H9 (cell line): ENCODE data around the gene MED13L. TPM values are rescaled to one million over a fixed set of nuclear protein-coding genes. Genes with fewer than 3 reads are reported as not detected.

ENCODE experiments used
- DNase-seq: peaks from one replicate; pipeline ENCODE4 v3.0.0-alpha.2; 2017
- H2AFZ ChIP-seq: one replicate; pipeline ENCODE4 v1.6.1; 2013; ENCODE audit warnings: mild to moderate bottlenecking, low read length, control low read depth, moderate library complexity
- H2AK5ac ChIP-seq: 2 replicates; pipeline ENCODE4 v1.6.1; 2013; ENCODE audit warnings: low read length, control low read depth, mixed read lengths; ENCODE audit not compliant: insufficient read length
- H2BK120ac ChIP-seq: one replicate; pipeline ENCODE4 v1.6.1; 2013; ENCODE audit warnings: low read depth, mild to moderate bottlenecking, low read length, control low read depth, inconsistent platforms; ENCODE audit not compliant: poor library complexity, severe bottlenecking
- H2BK12ac ChIP-seq: 2 replicates; pipeline ENCODE4 v1.6.1; 2013; ENCODE audit warnings: low read length, control low read depth, mixed read lengths, low read depth; ENCODE audit not compliant: insufficient read length
- H2BK15ac ChIP-seq: 2 replicates; pipeline ENCODE4 v1.6.1; 2013; ENCODE audit warnings: low read depth, low read length, control low read depth
- H2BK20ac ChIP-seq: one replicate; pipeline ENCODE4 v1.6.1; 2013; ENCODE audit warnings: low read depth, mild to moderate bottlenecking, low read length, control low read depth, inconsistent platforms; ENCODE audit not compliant: poor library complexity, severe bottlenecking
- H2BK5ac ChIP-seq: 2 replicates; pipeline ENCODE4 v1.6.1; 2013; ENCODE audit warnings: low read length, control low read depth, mixed read lengths; ENCODE audit not compliant: insufficient read length
- H3K14ac ChIP-seq: 2 replicates; pipeline ENCODE4 v1.6.1; 2013; ENCODE audit warnings: low read length, control low read depth; ENCODE audit not compliant: insufficient read depth
- H3K18ac ChIP-seq: 2 replicates; pipeline ENCODE4 v1.6.1; 2013; ENCODE audit warnings: low read depth, mild to moderate bottlenecking, mixed read lengths, low read length, control low read depth; ENCODE audit not compliant: insufficient read length
- H3K23ac ChIP-seq: 2 replicates; pipeline ENCODE4 v1.6.1; 2013; ENCODE audit warnings: low read length, control low read depth, mixed read lengths, low read depth; ENCODE audit not compliant: insufficient read length
- H3K23me2 ChIP-seq: 2 replicates; pipeline ENCODE4 v1.6.1; 2013; ENCODE audit warnings: low read depth, mild to moderate bottlenecking, mixed read lengths, low read length, control low read depth; ENCODE audit not compliant: insufficient read length, poor library complexity, severe bottlenecking
- H3K27ac ChIP-seq: 2 replicates; pipeline ENCODE4 v1.5.1; 2013; ENCODE audit warnings: low read length, control low read depth, mixed read lengths, low read depth; ENCODE audit not compliant: insufficient read length
- H3K27me3 ChIP-seq: 2 replicates; pipeline ENCODE4 v1.6.1; 2013; ENCODE audit warnings: low read length, control low read depth, inconsistent platforms; ENCODE audit not compliant: insufficient read depth
- H3K4ac ChIP-seq: 2 replicates; pipeline ENCODE4 v1.6.1; 2013; ENCODE audit warnings: low read depth, mild to moderate bottlenecking, control low read depth, inconsistent platforms, low read length, moderate library complexity
- H3K4me1 ChIP-seq: 2 replicates; pipeline ENCODE4 v1.6.1; 2013; ENCODE audit warnings: low read length, control low read depth, inconsistent platforms; ENCODE audit not compliant: insufficient read depth
- H3K4me2 ChIP-seq: 2 replicates; pipeline ENCODE4 v1.6.1; 2013; ENCODE audit warnings: low read length, control low read depth, mixed read lengths; ENCODE audit not compliant: insufficient read length, insufficient read depth
- H3K56ac ChIP-seq: 2 replicates; pipeline ENCODE4 v1.6.1; 2013; ENCODE audit warnings: low read depth, mild to moderate bottlenecking, mixed read lengths, low read length, control low read depth; ENCODE audit not compliant: insufficient read length
- H3K79me1 ChIP-seq: 2 replicates; pipeline ENCODE4 v1.6.1; 2013; ENCODE audit warnings: low read depth, mild to moderate bottlenecking, moderate library complexity, low read length, control low read depth, inconsistent platforms; ENCODE audit not compliant: insufficient read depth, poor library complexity, severe bottlenecking
- H3K79me2 ChIP-seq: 2 replicates; pipeline ENCODE4 v1.6.1; 2013; ENCODE audit warnings: low read length, control low read depth, inconsistent platforms; ENCODE audit not compliant: insufficient read depth
- H3K9ac ChIP-seq: 2 replicates; pipeline ENCODE4 v1.6.1; 2013; ENCODE audit warnings: low read length, control low read depth, mixed read lengths; ENCODE audit not compliant: insufficient read length; ENCODE audit errors: extremely low read depth
- H3K9me3 ChIP-seq: one replicate; pipeline ENCODE4 v1.6.1; 2013; ENCODE audit warnings: low read depth, low read length, inconsistent platforms; ENCODE audit not compliant: control insufficient read depth
- H3T11ph ChIP-seq: one replicate; pipeline ENCODE4 v1.6.1; 2013; ENCODE audit warnings: mild to moderate bottlenecking, low read length, control low read depth, inconsistent platforms
- H4K20me1 ChIP-seq: one replicate; pipeline ENCODE4 v1.6.1; 2013; ENCODE audit not compliant: control insufficient read depth, insufficient read length, insufficient read depth
- H4K5ac ChIP-seq: 2 replicates; pipeline ENCODE4 v1.6.1; 2013; ENCODE audit warnings: low read depth, mild to moderate bottlenecking, mixed read lengths, low read length, control low read depth; ENCODE audit not compliant: insufficient read length
- H4K8ac ChIP-seq: replicated peaks from 2 replicates; pipeline ENCODE4 v1.6.1; 2013; ENCODE audit warnings: low read length, control low read depth, mixed read lengths, low read depth; ENCODE audit not compliant: insufficient read length
- H4K91ac ChIP-seq: 2 replicates; pipeline ENCODE4 v1.6.1; 2013; ENCODE audit warnings: low read depth, mild to moderate bottlenecking, moderate library complexity, mixed read lengths, low read length, control low read depth; ENCODE audit not compliant: insufficient read length
- H3K27ac Mint-ChIP-seq, 3 experiments: 2 replicates in 2 of 3; 3 replicates in 1 of 3; pipeline ENCODE4 v1.8.0; 2020 to 2021; ENCODE audit warnings: mixed read lengths in 3 of 3, mild to moderate bottlenecking in 1 of 3, moderate library complexity in 1 of 3
- H3K27me3 Mint-ChIP-seq: 2 replicates; pipeline ENCODE4 v1.8.0; 2021; ENCODE audit warnings: low read depth, mild to moderate bottlenecking, moderate library complexity, mixed read lengths
- H3K36me3 Mint-ChIP-seq, 3 experiments: 2 replicates in 2 of 3; 3 replicates in 1 of 3; pipeline ENCODE4 v1.8.0; 2020 to 2021; ENCODE audit warnings: low read depth in 3 of 3, mixed read lengths in 3 of 3; ENCODE audit not compliant: insufficient read depth in 1 of 3
- H3K4me1 Mint-ChIP-seq, 2 experiments: 2 replicates each; pipeline ENCODE4 v1.8.0; 2020; ENCODE audit warnings: mixed read lengths in 2 of 2
- H3K4me3 Mint-ChIP-seq, 2 experiments: 2 replicates in 1 of 2; 3 replicates in 1 of 2; pipeline ENCODE4 v1.8.0; 2020 to 2021; ENCODE audit warnings: mild to moderate bottlenecking in 2 of 2, mixed read lengths in 2 of 2, moderate library complexity in 1 of 2
- H3K9me3 Mint-ChIP-seq, 2 experiments: 2 replicates in 1 of 2; 3 replicates in 1 of 2; pipeline ENCODE4 v1.8.0; 2020; ENCODE audit warnings: mild to moderate bottlenecking in 2 of 2, mixed read lengths in 2 of 2, moderate library complexity in 1 of 2
- WGBS: extraction: QIAGEN DNeasy Blood & Tissue Kit; methylation state at CpG from one replicate; pipeline ENCODE4 v1.1.7; 2013; ENCODE audit warnings: missing lambda C conversion rate, low lambda C conversion rate, mixed read lengths; ENCODE audit not compliant: insufficient read length; ENCODE audit errors: extremely low coverage; 5-methylcytosine and 5-hydroxymethylcytosine counted together
- total RNA-seq: library from RNA; stranded (reverse); gene quantifications from 2 replicates; pipeline ENCODE4 v1.2.1, GENCODE V29; 2021
- TF ChIP-seq, protein P1 (sequence below): fragments of 200-600 bp; sonication (generic); conservative IDR thresholded peaks from 3 replicates; pipeline ENCODE4 v1.8.0; 2021; ENCODE audit warnings: antibody characterized with exemption, mild to moderate bottlenecking

The MED13L gene
- total RNA-seq, 1 experiment from 2014 or later: 52.4 TPM

DNA sequence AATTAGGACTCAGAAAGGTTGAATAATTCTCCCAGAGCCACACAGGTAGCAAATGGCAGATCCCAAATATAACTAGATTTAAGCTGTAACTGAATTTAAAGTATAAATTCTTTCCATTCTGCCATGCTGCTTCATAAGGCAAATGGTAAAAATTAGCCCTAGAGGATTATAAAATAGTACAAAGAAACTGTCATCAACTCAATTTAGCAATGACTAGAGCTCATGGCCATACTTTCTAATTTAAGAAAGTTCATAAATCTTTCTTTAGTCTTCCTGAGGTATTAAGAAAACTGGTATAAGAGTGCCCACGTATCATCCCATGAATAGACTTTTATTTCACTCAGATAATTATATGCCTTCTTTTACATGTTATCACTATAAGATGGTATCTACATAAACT, 34.8 kb downstream of the MED13L start:
- Histone ChIP-seq H2BK120ac (no peak overlapping the region), H2AK5ac (no peak overlapping the region), H3K4ac (no peak overlapping the region), H2BK20ac (no peak overlapping the region), H3K27me3 (no peaks in the 10 kb centered on the region), H3K23ac (no peak overlapping the region), H2BK15ac (no peak overlapping the region), H3K56ac (no peak overlapping the region), H3K79me2 (peaks cover 12% of the 10 kb centered on the region; the same call in 1 of the 2 replicates), H3T11ph (no peak overlapping the region), H2BK5ac (no peak overlapping the region), H3K9ac (no peak overlapping the region), H3K14ac (no peak overlapping the region), H3K18ac (no peak overlapping the region), H4K5ac (no peak overlapping the region), H4K20me1 (no peaks in the 10 kb centered on the region), H2AFZ (no peak overlapping the region), H3K79me1 (no peaks in the 10 kb centered on the region), H2BK12ac (no peak overlapping the region), H3K23me2 (no peaks in the 10 kb centered on the region), H3K27ac (no peak overlapping the region), H3K4me2 (no peak overlapping the region), H4K8ac (no peak overlapping the region), H3K4me1 (peaks cover 4% of the 10 kb centered on the region; the same call in 1 of the 2 replicates), H4K91ac (no peak overlapping the region), H3K9me3 (no peaks in the 10 kb centered on the region)
- no peak for DNase-seq
- H3K9me3 Mint-ChIP-seq: no peaks in the 10 kb centered on the region
- TF ChIP-seq, protein P1, sequence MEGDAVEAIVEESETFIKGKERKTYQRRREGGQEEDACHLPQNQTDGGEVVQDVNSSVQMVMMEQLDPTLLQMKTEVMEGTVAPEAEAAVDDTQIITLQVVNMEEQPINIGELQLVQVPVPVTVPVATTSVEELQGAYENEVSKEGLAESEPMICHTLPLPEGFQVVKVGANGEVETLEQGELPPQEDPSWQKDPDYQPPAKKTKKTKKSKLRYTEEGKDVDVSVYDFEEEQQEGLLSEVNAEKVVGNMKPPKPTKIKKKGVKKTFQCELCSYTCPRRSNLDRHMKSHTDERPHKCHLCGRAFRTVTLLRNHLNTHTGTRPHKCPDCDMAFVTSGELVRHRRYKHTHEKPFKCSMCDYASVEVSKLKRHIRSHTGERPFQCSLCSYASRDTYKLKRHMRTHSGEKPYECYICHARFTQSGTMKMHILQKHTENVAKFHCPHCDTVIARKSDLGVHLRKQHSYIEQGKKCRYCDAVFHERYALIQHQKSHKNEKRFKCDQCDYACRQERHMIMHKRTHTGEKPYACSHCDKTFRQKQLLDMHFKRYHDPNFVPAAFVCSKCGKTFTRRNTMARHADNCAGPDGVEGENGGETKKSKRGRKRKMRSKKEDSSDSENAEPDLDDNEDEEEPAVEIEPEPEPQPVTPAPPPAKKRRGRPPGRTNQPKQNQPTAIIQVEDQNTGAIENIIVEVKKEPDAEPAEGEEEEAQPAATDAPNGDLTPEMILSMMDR: no peak
- H3K27ac Mint-ChIP-seq: no peak overlapping the region; a peak in 1 of 7 replicates
- H3K4me3 Mint-ChIP-seq: no peak overlapping the region
- H3K4me1 Mint-ChIP-seq: peaks cover 41 to 43% of the 10 kb centered on the region in 2 experiments
- no CpG with 5 or more reads among the region's 1 CpG for WGBS
- H3K36me3 Mint-ChIP-seq: peaks cover 0 to 4% (median 0%) of the 10 kb centered on the region in 3 experiments; a peak in 1 of 7 replicates
- H3K27me3 Mint-ChIP-seq: no peaks in the 10 kb centered on the region
